ENCODE results near the gene CELF3. TPM values are rescaled to one million over a fixed set of nuclear protein-coding genes. Genes with fewer than 3 reads are reported as not detected.
"Not testable (repeated sequence)": the region's sequence is repeated elsewhere in the genome, so short reads cannot be mapped to it uniquely, and the experiment has no call there.

The CELF3 gene
- total RNA-seq, 1 experiment from 2014 or later: not detected

DNA sequence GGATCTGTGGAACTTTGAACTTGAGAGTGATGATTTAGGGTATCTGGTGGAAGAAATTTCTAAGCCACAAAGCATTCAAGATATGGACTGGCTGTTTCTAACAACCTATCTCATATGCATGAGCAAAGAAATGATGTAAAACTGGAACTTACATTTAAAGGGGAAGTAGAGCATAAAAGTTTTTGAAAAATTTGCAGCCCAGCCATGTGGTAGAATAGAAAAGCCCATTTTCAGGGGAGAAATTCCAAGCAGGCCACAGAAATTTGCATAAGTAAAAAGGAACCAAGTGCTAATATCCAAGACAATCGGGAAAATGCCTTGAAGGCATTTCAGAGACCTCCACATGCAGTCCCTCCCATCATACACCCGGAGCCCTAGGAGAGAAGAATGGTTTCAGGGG, 20.4 kb upstream of the CELF3 start:
- H3K36me3 ChIP-seq (ENCODE audit: control insufficient read depth, insufficient read depth, low read length): no peaks in the 10 kb centered on the region
- TF ChIP-seq SIN3A (IDR thresholded peaks at IDR 0.05; ENCODE audit: borderline replicate concordance, insufficient read depth, low read depth, low read length) (no peak), TCF7L2 (IDR thresholded peaks at IDR 0.05; ENCODE audit: low read depth, low read length) (no peak), POLR2AphosphoS5 (IDR thresholded peaks at IDR 0.05; ENCODE audit: low read depth, low read length) (no peak)
- TF ChIP-seq, protein P1, sequence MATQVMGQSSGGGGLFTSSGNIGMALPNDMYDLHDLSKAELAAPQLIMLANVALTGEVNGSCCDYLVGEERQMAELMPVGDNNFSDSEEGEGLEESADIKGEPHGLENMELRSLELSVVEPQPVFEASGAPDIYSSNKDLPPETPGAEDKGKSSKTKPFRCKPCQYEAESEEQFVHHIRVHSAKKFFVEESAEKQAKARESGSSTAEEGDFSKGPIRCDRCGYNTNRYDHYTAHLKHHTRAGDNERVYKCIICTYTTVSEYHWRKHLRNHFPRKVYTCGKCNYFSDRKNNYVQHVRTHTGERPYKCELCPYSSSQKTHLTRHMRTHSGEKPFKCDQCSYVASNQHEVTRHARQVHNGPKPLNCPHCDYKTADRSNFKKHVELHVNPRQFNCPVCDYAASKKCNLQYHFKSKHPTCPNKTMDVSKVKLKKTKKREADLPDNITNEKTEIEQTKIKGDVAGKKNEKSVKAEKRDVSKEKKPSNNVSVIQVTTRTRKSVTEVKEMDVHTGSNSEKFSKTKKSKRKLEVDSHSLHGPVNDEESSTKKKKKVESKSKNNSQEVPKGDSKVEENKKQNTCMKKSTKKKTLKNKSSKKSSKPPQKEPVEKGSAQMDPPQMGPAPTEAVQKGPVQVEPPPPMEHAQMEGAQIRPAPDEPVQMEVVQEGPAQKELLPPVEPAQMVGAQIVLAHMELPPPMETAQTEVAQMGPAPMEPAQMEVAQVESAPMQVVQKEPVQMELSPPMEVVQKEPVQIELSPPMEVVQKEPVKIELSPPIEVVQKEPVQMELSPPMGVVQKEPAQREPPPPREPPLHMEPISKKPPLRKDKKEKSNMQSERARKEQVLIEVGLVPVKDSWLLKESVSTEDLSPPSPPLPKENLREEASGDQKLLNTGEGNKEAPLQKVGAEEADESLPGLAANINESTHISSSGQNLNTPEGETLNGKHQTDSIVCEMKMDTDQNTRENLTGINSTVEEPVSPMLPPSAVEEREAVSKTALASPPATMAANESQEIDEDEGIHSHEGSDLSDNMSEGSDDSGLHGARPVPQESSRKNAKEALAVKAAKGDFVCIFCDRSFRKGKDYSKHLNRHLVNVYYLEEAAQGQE (IDR thresholded peaks at IDR 0.05; ENCODE audit: insufficient read depth in 1 of 2, low read depth in 2 of 2, low read length in 1 of 2): no peak
- TF ChIP-seq, protein P2, sequence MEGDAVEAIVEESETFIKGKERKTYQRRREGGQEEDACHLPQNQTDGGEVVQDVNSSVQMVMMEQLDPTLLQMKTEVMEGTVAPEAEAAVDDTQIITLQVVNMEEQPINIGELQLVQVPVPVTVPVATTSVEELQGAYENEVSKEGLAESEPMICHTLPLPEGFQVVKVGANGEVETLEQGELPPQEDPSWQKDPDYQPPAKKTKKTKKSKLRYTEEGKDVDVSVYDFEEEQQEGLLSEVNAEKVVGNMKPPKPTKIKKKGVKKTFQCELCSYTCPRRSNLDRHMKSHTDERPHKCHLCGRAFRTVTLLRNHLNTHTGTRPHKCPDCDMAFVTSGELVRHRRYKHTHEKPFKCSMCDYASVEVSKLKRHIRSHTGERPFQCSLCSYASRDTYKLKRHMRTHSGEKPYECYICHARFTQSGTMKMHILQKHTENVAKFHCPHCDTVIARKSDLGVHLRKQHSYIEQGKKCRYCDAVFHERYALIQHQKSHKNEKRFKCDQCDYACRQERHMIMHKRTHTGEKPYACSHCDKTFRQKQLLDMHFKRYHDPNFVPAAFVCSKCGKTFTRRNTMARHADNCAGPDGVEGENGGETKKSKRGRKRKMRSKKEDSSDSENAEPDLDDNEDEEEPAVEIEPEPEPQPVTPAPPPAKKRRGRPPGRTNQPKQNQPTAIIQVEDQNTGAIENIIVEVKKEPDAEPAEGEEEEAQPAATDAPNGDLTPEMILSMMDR (IDR thresholded peaks at IDR 0.05): no peak
- no peaks in the 10 kb centered on the region for H3K9me3 ChIP-seq (ENCODE audit: control insufficient read depth, insufficient read depth, low read depth, low read length)
- H3K4me1 ChIP-seq (ENCODE audit: control insufficient read depth, insufficient read depth, low read length): no peaks in the 10 kb centered on the region
- ChIA-PET POLR2A (no interaction called here), CTCF (no interaction called here)
- no peak overlapping the region for H3K27ac ChIP-seq (ENCODE audit: low read length)
- intact Hi-C loops (cut with micrococcal nuclease; ENCODE audit: unreplicated experiment) (loop anchor here (5.0 kb wide), 2 partner anchors 145 to 295 kb away; no protein-coding TSS in a partner anchor), in situ Hi-C loops (cut with HindIII; ENCODE audit: low pct_unique_long_range_greater_than_20kb, low sequenced_read_pairs) (no loop called here)
- DNase-seq (ENCODE audit: low read depth, low spot score) (no peak), ATAC-seq (no peak)
- no peak overlapping the region for H3K4me3 ChIP-seq (ENCODE audit: low read depth in 2 of 2, low read length in 2 of 2)
- BruUV-seq (replicated peaks): no TSS peak
- H3K27me3 ChIP-seq (ENCODE audit: control insufficient read depth, insufficient read depth, low read length): no peaks in the 10 kb centered on the region

DNA sequence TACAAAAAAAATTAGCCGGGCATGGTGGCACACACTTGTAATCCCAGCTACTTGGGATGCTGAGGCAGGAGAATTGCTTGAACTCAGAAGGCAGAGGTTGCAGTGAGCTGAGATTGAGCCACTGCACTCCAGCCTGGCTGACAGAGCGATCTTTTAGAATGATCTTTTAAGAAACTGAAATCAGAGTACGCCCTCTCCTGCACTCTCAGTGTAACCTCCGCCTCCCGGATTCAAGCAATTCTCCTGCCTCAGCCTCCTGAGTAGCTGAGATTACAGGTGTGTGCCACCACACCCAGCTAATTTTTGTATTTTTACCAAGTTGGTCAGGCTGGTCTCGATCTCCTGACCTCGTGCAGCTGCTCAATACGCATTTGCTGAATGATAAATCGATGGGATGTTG, 17.4 kb upstream of the CELF3 start:
- H3K27ac ChIP-seq (ENCODE audit: low read length); DNase-seq (ENCODE audit: low read depth, low spot score); in situ Hi-C loops (cut with HindIII; ENCODE audit: low pct_unique_long_range_greater_than_20kb, low sequenced_read_pairs); H3K9me3 ChIP-seq (ENCODE audit: control insufficient read depth, insufficient read depth, low read depth, low read length); BruUV-seq (replicated peaks); H3K4me3 ChIP-seq (ENCODE audit: low read depth in 2 of 2, low read length in 2 of 2); intact Hi-C loops (cut with micrococcal nuclease; ENCODE audit: unreplicated experiment); ATAC-seq; H3K4me1 ChIP-seq (ENCODE audit: control insufficient read depth, insufficient read depth, low read length); H3K36me3 ChIP-seq (ENCODE audit: control insufficient read depth, insufficient read depth, low read length); POLR2A ChIA-PET; H3K27me3 ChIP-seq (ENCODE audit: control insufficient read depth, insufficient read depth, low read length): not testable (repeated sequence)
- CTCF ChIA-PET: interaction anchor here (0.6 to 1.2 kb wide), 5 partner anchors 103 to 300 kb away, joined by 3 to 9 read pairs (median 4); partner anchors contain the start of gene CGN

- POLR2A ChIA-PET: no interaction called here
- Histone ChIP-seq H3K36me3 (ENCODE audit: control insufficient read depth, insufficient read depth, low read length) (no peaks in the 10 kb centered on the region), H3K4me3 (ENCODE audit: low read depth in 2 of 2, low read length in 2 of 2) (no peak overlapping the region), H3K27me3 (ENCODE audit: control insufficient read depth, insufficient read depth, low read length) (no peaks in the 10 kb centered on the region), H3K27ac (ENCODE audit: low read length) (no peak overlapping the region), H3K4me1 (ENCODE audit: control insufficient read depth, insufficient read depth, low read length) (no peaks in the 10 kb centered on the region), H3K9me3 (ENCODE audit: control insufficient read depth, insufficient read depth, low read depth, low read length) (no peaks in the 10 kb centered on the region)
- TF ChIP-seq, protein P2 (IDR thresholded peaks at IDR 0.05): no peak
- TF ChIP-seq POLR2AphosphoS5 (IDR thresholded peaks at IDR 0.05; ENCODE audit: low read depth, low read length) (no peak), TCF7L2 (IDR thresholded peaks at IDR 0.05; ENCODE audit: low read depth, low read length) (no peak), SIN3A (IDR thresholded peaks at IDR 0.05; ENCODE audit: borderline replicate concordance, insufficient read depth, low read depth, low read length) (no peak)
- TF ChIP-seq, protein P1 (IDR thresholded peaks at IDR 0.05; ENCODE audit: insufficient read depth in 1 of 2, low read depth in 2 of 2, low read length in 1 of 2): no peak
- ATAC-seq (no peak), DNase-seq (ENCODE audit: low read depth, low spot score) (no peak)
- CTCF ChIA-PET: interaction anchor here (0.6 kb wide), 1 partner anchor 301 kb away, joined by 3 read pairs; no protein-coding TSS in a partner anchor
- intact Hi-C loops (cut with micrococcal nuclease; ENCODE audit: unreplicated experiment) (no loop called here), in situ Hi-C loops (cut with HindIII; ENCODE audit: low pct_unique_long_range_greater_than_20kb, low sequenced_read_pairs) (no loop called here)
- no TSS peak for BruUV-seq (replicated peaks)
Measured at GRCh38 chr1:151733126-151733525, 16.5 kb upstream of the CELF3 start.

Measured in Panc1 (cell line).